Suppressor macrophage (primary cell): ENCODE results near the gene PLAAT4.
A peak's percentile ranks its signal among the peaks of the same experiment; 100 is the strongest.
"Not testable (repeated sequence)": the region's sequence is repeated elsewhere in the genome, so short reads cannot be mapped to it uniquely, and the experiment has no call there.

Source experiments
- DNase-seq, 4 experiments: peaks; one replicate each; pipeline ENCODE4 v3.0.0-alpha.2; 2020 to 2022

The PLAAT4 gene

DNA sequence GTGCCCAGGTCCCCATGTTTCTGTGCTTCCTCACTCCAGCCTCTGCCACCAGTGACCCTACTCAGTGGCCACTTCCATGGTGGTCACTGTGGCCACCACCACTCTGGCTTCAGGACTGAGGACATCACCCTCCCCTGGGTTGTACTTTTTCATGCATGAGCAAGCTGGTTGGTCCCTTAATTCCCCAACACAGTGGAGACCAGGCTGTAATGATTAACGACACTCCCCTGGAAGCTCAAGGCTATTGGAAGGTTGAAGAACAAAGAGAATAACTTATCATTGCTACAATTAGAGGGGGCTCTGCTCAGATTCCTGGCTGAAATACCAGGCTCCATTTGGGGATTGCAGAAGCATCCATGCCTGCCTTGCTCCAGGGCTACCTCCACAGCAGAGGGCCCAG is 10.5 kb downstream of the PLAAT4 start:
- DNase-seq: no peak

GRCh38 chr11:63548178-63548577 is 11.6 kb downstream of the PLAAT4 start:
- DNase-seq: no peak

- DNase-seq: no peak
Measured at GRCh38 chr11:63549411-63549810, 12.8 kb downstream of the PLAAT4 start.

GRCh38 chr11:63550156-63550700 is 13.6 kb downstream of the PLAAT4 start:
- not testable (repeated sequence) for DNase-seq

DNA sequence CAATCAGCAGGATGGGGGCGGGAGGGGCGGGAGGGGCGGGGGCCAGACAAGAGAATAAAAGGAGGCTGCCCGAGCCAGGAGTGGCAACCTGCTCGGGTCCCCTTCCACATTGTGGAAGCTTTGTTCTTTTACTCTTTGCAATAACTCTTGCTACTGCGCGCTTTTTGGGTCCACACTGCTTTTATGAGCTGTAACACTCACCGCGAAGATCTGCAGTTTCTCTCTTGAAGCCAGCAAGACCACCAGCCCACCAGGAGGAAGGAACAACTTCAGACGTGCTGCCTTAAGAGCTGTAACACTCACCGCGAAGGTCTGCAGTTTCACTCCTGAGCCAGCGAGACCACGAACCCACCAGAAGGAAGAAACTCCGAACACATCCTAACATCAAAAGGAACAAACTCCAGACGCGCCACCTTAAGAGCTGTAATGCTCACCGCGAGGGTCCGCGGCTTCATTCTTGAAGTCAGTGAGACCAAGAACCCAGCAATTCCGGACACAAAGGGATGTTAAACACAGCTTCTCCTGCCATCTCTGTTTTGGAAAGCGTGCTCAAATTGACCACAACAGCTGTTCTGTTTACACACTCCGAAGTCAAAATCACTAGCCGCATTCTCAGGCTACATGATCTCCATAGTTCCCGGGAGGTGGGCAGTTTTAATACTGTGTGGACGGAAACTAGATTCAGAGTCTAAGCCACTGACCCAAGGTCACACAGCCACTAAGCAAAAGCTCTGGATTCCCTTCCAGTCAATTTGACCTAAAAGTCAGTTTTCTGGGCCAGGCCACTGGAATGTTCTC is 14.7 kb downstream of the PLAAT4 start:
- no peak for DNase-seq

GRCh38 chr11:63551889-63552266 is 15.3 kb downstream of the PLAAT4 start:
- no peak for DNase-seq

DNA sequence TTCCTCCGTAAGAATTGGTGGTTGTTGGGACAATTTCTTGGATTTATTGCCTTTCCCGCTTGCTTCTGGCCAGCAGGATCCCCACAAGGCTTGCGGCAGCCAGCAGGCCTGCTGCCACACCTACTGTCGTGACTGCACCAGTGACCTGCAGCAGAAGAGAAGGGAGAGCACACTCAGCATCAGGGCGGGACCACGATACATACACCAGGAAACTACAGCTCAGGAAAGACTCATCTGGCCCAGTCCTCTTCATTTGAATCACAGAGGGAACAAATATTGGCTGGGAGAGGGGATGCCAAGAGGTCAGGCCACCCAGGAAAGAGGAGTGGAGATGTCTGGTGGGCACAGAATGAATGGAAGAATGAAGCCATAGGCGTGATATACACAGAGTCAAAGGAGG is 16.3 kb downstream of the PLAAT4 start:
- DNase-seq: no peak

DNA sequence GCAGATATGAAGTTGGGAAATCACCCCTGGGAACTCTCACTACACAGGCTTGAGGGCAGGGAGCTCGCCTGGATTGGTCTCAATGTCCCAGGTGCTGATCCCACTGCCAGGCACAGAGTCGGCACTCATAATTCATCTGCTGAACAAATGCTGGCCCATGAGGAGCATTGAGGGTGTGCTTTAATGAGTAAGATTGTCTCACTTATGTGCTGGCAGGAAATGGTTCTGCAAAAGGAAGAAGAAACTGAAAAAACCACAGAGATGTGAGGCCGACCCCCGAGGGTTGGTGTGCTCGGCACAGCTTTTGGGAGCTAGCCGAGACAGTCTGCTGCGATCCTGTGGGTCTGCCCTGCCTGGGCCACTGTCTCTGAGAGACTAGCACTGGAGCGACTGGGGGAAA is 17.2 kb downstream of the PLAAT4 start:
- DNase-seq: peak in 2 of 4 experiments; percentile 7 to 16

GRCh38 chr11:63554877-63555223 is 18.2 kb downstream of the PLAAT4 start:
- DNase-seq: no peak

DNA sequence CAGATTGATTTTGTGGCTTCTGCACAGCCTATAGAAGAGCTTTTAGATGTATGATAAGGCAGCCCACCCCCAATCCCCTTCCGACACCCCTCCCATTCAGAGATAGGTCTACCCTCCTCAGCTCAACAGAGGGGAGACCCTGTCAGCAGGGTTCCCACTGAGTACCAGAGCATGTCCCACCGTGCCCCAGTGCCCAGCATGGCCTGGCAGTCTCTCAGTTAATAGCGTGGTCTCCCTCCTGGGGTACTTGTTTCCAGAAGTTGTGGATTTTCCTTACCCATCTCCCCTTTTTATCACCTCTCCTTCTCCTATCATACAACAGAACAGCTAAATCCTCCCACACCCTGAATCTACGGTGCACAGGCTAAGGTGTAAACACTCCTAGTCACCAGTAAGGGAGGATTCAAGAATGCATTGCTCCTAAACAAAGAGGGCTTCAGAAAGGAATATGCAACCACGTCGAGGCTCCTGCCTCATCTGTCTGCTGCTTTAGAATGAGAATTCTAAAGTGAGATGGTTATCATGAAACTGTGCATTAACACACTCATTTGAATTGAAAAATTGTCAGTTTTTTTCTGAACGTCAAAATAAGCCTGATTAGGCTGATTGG is 19.9 kb downstream of the PLAAT4 start:
- DNase-seq: no peak

DNA sequence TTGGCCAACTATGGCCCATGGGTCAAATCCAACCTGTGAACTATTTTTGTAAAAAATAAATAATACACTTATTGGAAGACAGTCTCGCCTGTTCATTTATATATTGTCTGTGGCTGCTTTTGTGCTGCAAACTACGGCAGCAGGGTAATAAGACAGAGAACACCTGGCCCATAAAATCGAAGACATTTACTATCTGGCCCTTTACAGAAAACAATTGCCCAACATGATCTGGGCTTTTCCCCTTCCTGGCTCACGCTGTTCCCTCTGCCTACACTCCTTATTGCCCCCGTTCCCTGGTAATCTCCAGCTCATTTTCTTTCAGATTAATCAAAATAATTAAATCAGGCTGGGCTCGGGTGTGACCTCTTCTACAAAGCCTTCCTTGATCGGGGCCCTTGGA is 21.0 kb downstream of the PLAAT4 start:
- DNase-seq: no peak

GRCh38 chr11:63558459-63559157 is 22.0 kb downstream of the PLAAT4 start:
- no peak for DNase-seq

DNA sequence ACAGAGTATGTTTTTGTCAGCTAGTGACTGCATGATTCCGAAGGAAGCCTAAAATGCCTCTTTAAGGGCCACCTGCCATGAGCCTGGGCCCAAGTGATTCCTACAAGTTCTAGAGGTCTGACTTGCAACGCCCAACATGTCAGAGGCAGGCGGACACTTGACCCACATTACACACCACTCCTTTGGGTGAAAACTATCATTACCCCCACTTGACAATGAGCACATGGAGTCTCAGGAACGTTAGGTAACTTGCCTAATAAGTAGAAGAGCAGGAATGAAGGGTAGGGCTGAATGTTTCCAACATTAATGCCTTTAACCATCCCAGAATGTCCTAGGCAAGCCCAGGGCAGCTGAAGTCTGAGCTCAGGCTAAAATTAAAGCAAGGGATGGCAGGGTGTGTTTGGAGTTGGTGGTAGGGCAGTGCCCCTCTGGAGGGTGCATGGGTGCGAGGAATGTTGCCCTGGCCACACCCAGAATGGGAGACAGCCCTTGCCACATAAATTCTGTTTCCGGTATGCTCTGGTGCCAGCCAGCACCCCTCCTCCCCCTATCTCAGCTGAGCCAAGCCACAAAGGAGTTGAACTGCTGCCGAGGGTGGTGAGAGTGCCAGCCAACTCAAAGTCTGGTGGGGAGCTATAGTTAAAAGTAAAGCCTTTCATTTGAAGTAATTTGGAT is 24.0 kb downstream of the PLAAT4 start:
- no peak for DNase-seq

DNA sequence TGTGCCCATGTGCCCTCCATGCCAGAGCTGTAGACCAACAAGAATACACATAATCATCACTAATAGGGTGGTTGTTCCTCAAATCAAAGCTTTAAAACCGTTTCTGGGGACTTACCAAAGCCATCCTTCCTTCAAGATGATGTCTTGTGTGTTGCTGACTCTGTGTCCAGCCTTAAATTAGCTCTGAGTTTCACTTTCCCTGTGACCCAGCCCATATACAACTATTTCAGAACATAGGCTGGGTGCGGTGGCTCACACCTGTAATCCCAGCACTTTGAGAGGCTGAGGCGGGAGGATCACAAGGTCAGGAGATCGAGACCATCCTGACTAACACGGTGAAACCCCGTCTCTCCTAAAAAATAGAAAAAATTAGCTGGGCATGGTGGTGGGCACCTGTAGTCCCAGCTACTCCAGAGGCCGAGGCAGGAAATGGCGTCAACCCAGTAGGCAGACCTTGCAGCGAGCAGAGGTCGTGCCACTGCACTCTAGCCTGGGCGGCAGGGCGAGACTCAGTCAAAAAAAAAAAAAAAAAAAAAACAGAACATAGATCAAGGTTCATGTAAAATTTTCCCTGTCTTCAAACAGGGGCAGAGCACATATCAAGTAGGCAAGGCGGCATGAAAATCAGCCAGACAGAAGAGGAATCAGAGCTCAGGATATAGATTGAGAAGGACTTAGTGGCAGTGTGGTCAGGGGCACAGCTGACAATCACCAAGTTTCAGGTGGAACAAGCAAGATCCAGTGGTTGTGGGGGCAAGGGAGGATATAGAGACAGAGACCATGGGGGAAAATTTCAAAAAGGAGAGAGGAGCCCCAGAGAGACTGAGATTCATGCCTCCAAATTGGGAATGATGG is 26.8 kb downstream of the PLAAT4 start, which contains the start of gene PLAAT2:
TSS of gene PLAAT2 (minus strand) at position 179 of the 855 bp plus-strand sequence. CDS start at position 124, 55 bp downstream.
- DNase-seq: no peak

DNA sequence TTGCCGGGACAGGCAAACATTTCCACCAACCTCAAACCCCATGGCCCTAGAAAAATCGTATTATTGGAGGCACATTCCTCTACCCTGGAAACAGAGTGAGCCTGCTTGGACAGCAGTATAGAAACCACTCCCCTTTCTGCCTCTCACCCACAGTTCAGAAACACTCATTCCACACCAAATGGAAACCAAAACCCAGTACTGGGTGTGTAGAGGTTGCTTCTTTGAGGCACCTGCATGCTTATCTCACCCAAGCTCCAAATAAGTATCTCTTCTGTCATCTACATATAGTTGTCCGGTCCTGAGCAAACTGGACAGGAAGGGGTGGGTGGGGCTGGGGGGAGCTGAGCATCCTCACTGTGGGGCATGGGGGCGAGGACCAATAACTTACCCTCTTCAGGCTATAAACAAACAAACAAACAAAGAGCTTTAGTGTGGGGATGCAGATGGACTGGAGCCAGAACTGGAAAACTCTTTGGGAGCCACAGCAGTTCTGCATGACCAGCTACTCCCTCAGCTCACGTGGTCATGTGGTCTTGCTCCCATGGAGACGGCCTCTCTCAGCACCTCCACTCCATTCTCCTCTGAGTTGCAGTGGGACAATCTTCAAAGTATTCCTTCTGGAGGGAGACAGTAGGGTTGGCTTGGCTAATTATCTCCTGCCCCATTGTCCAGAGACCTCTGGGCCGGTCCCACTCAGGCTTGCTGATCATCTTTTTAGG is 27.6 kb downstream of the PLAAT4 start:
- no peak for DNase-seq

- DNase-seq: no peak
Measured at GRCh38 chr11:63564784-63565350, 28.3 kb downstream of the PLAAT4 start.

- peak; percentile 68 to 85 (median 72) for DNase-seq
Measured at GRCh38 chr11:63567044-63567840, 30.6 kb downstream of the PLAAT4 start.

GRCh38 chr11:63569570-63569969 is 33.0 kb downstream of the PLAAT4 start:
- DNase-seq: no peak

DNA sequence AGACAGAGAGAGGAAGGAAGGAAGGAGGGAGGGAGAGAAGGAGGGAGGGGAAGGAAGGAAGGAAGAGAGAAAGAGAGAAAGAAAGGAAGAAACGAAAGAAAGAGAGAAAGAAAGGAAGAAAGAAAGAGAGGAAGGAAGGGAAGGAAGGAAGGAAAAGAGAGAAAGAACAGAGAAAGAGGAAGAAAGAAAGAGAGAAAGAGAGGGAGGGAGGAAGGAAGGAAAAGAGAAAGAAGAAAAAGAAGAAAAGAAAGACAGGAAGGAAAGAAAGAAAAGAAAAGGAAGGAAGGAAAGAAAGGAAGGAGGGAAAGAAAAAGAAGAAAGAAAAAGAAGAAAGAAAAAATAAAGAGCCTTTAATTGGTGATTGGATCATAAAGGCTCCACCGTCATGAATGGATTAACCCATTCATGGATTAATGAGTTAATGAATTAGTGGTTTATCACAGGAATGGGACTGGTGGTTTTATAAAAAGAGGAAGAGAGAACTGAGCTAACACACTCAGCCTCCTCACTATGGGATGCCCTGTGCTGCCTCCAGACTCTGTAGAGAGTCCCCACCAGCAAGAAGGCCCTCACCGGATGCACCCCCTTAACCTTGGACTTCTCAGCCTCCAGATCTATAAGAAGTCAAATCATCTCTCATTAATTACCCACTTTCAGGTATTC is 35.5 kb downstream of the PLAAT4 start:
- DNase-seq: peak in 1 of 4 experiments; percentile 42
